A549 (cell line): Measurements from ENCODE around the gene DMAC2L. TPM values are rescaled to one million over a fixed set of nuclear protein-coding genes. Genes with fewer than 3 reads are reported as not detected.

Source experiments
- ATAC-seq, 2 experiments: fragments of 200-7000 bp in 1 of 2; fragments of >200 bp in 1 of 2; cut with Nextera tagmentation in 1 of 2; cut with Tn5 transposase in 1 of 2; 3 replicates each; pipeline versions ENCODE4 v1.8.0 to v1.9.1; 2018 to 2020; ENCODE audit warnings: mild to moderate bottlenecking in 1 of 2, moderate library complexity in 1 of 2
- CTCF ChIA-PET: fragments of 300-600 bp; sonication (Branson Sonifier 250); formaldehyde crosslinking; extraction: SDS; loops from one replicate; lab custom pipeline; 2021; ENCODE audit warnings: antibody characterized with exemption, inconsistent platforms; lab: Yijun Ruan, JAX
- POLR2A ChIA-PET: fragments of 350-600 bp; formaldehyde crosslinking; extraction: SDS; loops from one replicate; lab custom pipeline; 2021; ENCODE audit warnings: antibody characterized with exemption, inconsistent platforms; lab: Yijun Ruan, JAX
- DNase-seq, 2 experiments: peaks; one replicate each; pipeline versions ENCODE4 v3.0.0 to v3.0.0-alpha.2; 2011 to 2016; ENCODE audit warnings: low read depth in 1 of 2, low spot score in 1 of 2
- FAIRE-seq: peaks from 2 replicates; lab custom pipeline; 2011; peaks lifted over from hg19 to GRCh38; lab: Jason Lieb, UNC
- H3K27ac ChIP-seq, 2 experiments: fragments of >200 bp; sonication (Bioruptor Twin); formaldehyde crosslinking; 3 replicates each; pipeline ENCODE4 v1.5.1; 2016 to 2017
- H3K4me1 ChIP-seq: fragments of >200 bp; sonication (Bioruptor Twin); formaldehyde crosslinking; 3 replicates; pipeline ENCODE4 v1.6.1; 2016
- H3K4me2 ChIP-seq: fragments of >200 bp; sonication (Bioruptor Twin); formaldehyde crosslinking; 3 replicates; pipeline ENCODE4 v1.6.1; 2016
- H3K4me3 ChIP-seq: fragments of >200 bp; sonication (Bioruptor Twin); formaldehyde crosslinking; 3 replicates; pipeline ENCODE4 v1.5.1; 2016
- H3K9me3 ChIP-seq: fragments of >200 bp; sonication (Bioruptor Twin); formaldehyde crosslinking; 3 replicates; pipeline ENCODE4 v1.6.1; 2016
- BCL3 ChIP-seq: fragments of >200 bp; sonication (Bioruptor Twin); formaldehyde crosslinking; IDR thresholded peaks from 3 replicates; pipeline ENCODE4 v1.6.1; 2016
- CHD4 ChIP-seq: fragments of 200-600 bp; sonication (generic); IDR thresholded peaks from 2 replicates; pipeline ENCODE4 v1.6.1; 2016; ENCODE audit warnings: antibody characterized with exemption, mild to moderate bottlenecking, borderline replicate concordance
- EHF ChIP-seq: fragments of 250-450 bp; sonication (Bioruptor Pico); IDR thresholded peaks from 2 replicates; pipeline ENCODE4 v1.5.0; 2020; ENCODE audit warnings: mild to moderate bottlenecking
- ESRRA ChIP-seq: fragments of 150-350 bp; IDR thresholded peaks from 2 replicates; pipeline ENCODE4 v1.6.1; 2014; ENCODE audit warnings: mild to moderate bottlenecking, low read length, borderline replicate concordance
- FOSL2 ChIP-seq, 2 experiments: fragments of 450-650 bp in 1 of 2; fragments of >200 bp in 1 of 2; sonication (Bioruptor Twin) in 1 of 2; formaldehyde crosslinking; IDR thresholded peaks; 2 replicates each; pipeline versions ENCODE4 v1.5.0 to v1.6.1; 2016 to 2020; ENCODE audit warnings: mild to moderate bottlenecking in 1 of 2, moderate library complexity in 1 of 2
- HDAC2 ChIP-seq: fragments of 200-600 bp; sonication (generic); IDR thresholded peaks from 2 replicates; pipeline ENCODE4 v1.6.1; 2016
- HES2 ChIP-seq: fragments of >200 bp; sonication (Bioruptor Twin); formaldehyde crosslinking; IDR thresholded peaks from 2 replicates; pipeline ENCODE4 v1.6.1; 2016
- HMGXB4 ChIP-seq: fragments of 250-450 bp; sonication (Bioruptor Pico); IDR thresholded peaks from 2 replicates; pipeline ENCODE4 v1.5.0; 2021; ENCODE audit warnings: mild to moderate bottlenecking, moderate library complexity, borderline replicate concordance
- HOXB13 ChIP-seq: fragments of 250-450 bp; sonication (Bioruptor Pico); IDR thresholded peaks from 2 replicates; pipeline ENCODE4 v1.5.0; 2020; ENCODE audit warnings: low read depth, mild to moderate bottlenecking, moderate library complexity
- HOXB5 ChIP-seq: fragments of 250-450 bp; sonication (Bioruptor Pico); IDR thresholded peaks from 2 replicates; pipeline ENCODE4 v1.5.0; 2020; ENCODE audit warnings: mild to moderate bottlenecking, moderate library complexity
- JUN ChIP-seq, 2 experiments: fragments of >200 bp; sonication (Bioruptor Twin); formaldehyde crosslinking; IDR thresholded peaks; 2 replicates in 1 of 2; 3 replicates in 1 of 2; pipeline ENCODE4 v1.6.1; 2016 to 2017
- MYC ChIP-seq: IDR thresholded peaks from 2 replicates; pipeline ENCODE4 v1.6.1; 2012; ENCODE audit warnings: mild to moderate bottlenecking, inconsistent platforms, low read length, improper control_type of control experiment, borderline replicate concordance
- RCOR1 ChIP-seq: fragments of 150-350 bp; IDR thresholded peaks from 2 replicates; pipeline ENCODE4 v1.6.1; 2014; ENCODE audit warnings: antibody characterized with exemption, low read length, low read depth
- WGBS: methylation state at CpG from one replicate; pipeline ENCODE4 v1.1.6; 2017; ENCODE audit errors: missing lambda C conversion rate; 5-methylcytosine and 5-hydroxymethylcytosine counted together
- polyA plus RNA-seq, 4 experiments: library from polyadenylated mRNA; depleted of rRNA in 3 of 4; stranded (reverse); fragments of >200 nt; fragmentation: RNase III in 1 of 4; extraction: RNeasy Plus Mini Kit Qiagen cat#74134 plus additional on column Dnase treatment in 1 of 4; gene quantifications; 2 replicates in 3 of 4; 3 replicates in 1 of 4; pipeline ENCODE4 v1.2.3, GENCODE V29; 2011 to 2017
- TF ChIP-seq, protein P1 (sequence below): fragments of 200-600 bp; sonication (generic); IDR thresholded peaks from 2 replicates; pipeline ENCODE4 v1.6.1; 2016; ENCODE audit warnings: antibody characterized with exemption, mild to moderate bottlenecking, moderate library complexity
- TF ChIP-seq, protein P2 (sequence below): fragments of 150-350 bp; IDR thresholded peaks from 2 replicates; pipeline ENCODE4 v1.6.1; 2014; ENCODE audit warnings: low read depth, mild to moderate bottlenecking, low read length
- TF ChIP-seq, protein P3 (sequence below): IDR thresholded peaks from 2 replicates; pipeline ENCODE4 v1.6.1; 2012

DMAC2L gene
- polyA plus RNA-seq, 2 of the 4 experiments (the other 2 are of a cell fraction) = 14.0 to 24.6 TPM

GRCh38 chr14:50357124-50357523 lies 45.0 kb downstream of the DMAC2L start:
- no peak for TF ChIP-seq FOSL2 (IDR thresholded peaks at IDR 0.05)
- TF ChIP-seq FOSL2 (CRISPR knock-in tag; IDR thresholded peaks at IDR 0.05) = no peak
- no peak for TF ChIP-seq HOXB13
- TF ChIP-seq, protein P1, sequence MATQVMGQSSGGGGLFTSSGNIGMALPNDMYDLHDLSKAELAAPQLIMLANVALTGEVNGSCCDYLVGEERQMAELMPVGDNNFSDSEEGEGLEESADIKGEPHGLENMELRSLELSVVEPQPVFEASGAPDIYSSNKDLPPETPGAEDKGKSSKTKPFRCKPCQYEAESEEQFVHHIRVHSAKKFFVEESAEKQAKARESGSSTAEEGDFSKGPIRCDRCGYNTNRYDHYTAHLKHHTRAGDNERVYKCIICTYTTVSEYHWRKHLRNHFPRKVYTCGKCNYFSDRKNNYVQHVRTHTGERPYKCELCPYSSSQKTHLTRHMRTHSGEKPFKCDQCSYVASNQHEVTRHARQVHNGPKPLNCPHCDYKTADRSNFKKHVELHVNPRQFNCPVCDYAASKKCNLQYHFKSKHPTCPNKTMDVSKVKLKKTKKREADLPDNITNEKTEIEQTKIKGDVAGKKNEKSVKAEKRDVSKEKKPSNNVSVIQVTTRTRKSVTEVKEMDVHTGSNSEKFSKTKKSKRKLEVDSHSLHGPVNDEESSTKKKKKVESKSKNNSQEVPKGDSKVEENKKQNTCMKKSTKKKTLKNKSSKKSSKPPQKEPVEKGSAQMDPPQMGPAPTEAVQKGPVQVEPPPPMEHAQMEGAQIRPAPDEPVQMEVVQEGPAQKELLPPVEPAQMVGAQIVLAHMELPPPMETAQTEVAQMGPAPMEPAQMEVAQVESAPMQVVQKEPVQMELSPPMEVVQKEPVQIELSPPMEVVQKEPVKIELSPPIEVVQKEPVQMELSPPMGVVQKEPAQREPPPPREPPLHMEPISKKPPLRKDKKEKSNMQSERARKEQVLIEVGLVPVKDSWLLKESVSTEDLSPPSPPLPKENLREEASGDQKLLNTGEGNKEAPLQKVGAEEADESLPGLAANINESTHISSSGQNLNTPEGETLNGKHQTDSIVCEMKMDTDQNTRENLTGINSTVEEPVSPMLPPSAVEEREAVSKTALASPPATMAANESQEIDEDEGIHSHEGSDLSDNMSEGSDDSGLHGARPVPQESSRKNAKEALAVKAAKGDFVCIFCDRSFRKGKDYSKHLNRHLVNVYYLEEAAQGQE = no peak
- TF ChIP-seq HES2 = no peak
- no peak for TF ChIP-seq ESRRA
- 80% methylated on average over 6 of the region's 6 CpGs for whole genome bisulfite sequencing
- no peak overlapping the region for H3K4me3 ChIP-seq
- DNase-seq = no peak
- H3K9me3 ChIP-seq = no peaks in the 10 kb centered on the region
- CTCF ChIA-PET = interaction anchor here (0.6 to 1.3 kb wide), 3 partner anchors 22 to 503 kb away, joined by 3 read pairs; no protein-coding TSS in a partner anchor
- no peak for FAIRE-seq
- POLR2A ChIA-PET = no interaction called here
- no peak for ATAC-seq
- no peak overlapping the region for H3K4me2 ChIP-seq
- H3K27ac ChIP-seq = no peak overlapping the region
- H3K4me1 ChIP-seq = no peaks in the 10 kb centered on the region

DNA sequence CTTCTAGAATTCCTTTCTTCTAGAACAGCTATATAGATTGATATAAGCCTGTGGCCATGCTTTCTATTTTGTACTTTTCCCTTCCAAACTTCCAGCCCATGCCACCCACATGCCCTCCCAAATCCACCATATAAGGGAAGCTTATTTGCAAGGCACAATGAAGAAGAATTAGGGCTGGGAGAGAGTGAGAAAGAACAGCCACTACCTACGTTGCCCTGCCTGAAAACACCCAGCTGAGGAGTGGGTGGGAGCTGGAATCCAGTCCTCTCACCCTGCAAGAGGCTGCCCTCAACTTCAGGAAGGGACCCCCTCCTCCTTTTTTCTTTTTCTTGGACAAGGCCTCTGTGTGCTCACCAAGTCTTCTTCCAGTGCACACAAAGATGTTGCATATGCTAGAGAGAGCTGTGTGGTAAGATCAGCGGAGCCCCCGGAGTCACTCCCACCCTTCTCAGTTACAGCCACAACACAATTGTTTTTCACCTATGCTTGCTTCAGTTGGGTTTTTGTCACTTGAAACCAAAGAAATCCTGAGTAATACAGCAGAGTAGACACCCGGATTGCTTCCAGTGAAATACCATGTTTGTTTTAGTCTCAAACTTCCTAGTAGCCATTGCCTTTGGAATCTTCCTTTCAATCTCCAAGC lies 45.8 kb downstream of the DMAC2L start:
- TF ChIP-seq, protein P2, sequence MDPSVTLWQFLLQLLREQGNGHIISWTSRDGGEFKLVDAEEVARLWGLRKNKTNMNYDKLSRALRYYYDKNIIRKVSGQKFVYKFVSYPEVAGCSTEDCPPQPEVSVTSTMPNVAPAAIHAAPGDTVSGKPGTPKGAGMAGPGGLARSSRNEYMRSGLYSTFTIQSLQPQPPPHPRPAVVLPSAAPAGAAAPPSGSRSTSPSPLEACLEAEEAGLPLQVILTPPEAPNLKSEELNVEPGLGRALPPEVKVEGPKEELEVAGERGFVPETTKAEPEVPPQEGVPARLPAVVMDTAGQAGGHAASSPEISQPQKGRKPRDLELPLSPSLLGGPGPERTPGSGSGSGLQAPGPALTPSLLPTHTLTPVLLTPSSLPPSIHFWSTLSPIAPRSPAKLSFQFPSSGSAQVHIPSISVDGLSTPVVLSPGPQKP = no peak
- no peak for TF ChIP-seq RCOR1
- no peak for TF ChIP-seq HDAC2
- TF ChIP-seq MYC = no peak
- no peak for TF ChIP-seq HOXB5 (CRISPR knock-in tag)
- no peak for TF ChIP-seq EHF
- no peak for TF ChIP-seq CHD4
- no peak for TF ChIP-seq BCL3
- TF ChIP-seq HMGXB4 (CRISPR knock-in tag) = no peak
- no peak for TF ChIP-seq JUN (IDR thresholded peaks at IDR 0.05)
- TF ChIP-seq, protein P3, sequence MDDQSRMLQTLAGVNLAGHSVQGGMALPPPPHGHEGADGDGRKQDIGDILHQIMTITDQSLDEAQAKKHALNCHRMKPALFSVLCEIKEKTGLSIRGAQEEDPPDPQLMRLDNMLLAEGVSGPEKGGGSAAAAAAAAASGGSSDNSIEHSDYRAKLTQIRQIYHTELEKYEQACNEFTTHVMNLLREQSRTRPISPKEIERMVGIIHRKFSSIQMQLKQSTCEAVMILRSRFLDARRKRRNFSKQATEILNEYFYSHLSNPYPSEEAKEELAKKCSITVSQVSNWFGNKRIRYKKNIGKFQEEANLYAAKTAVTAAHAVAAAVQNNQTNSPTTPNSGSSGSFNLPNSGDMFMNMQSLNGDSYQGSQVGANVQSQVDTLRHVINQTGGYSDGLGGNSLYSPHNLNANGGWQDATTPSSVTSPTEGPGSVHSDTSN = no peak
- H3K4me1 ChIP-seq = no peaks in the 10 kb centered on the region
- no peaks in the 10 kb centered on the region for H3K9me3 ChIP-seq
- no peak overlapping the region for H3K4me3 ChIP-seq
- no peak overlapping the region for H3K4me2 ChIP-seq
- ATAC-seq (no peak), FAIRE-seq (no peak), DNase-seq (no peak)
- POLR2A ChIA-PET = no interaction called here
- WGBS = 83% methylated on average over 4 of the region's 4 CpGs
- CTCF ChIA-PET = interaction anchor here (0.6 to 0.7 kb wide), 2 partner anchors 21 to 504 kb away, joined by 3 read pairs; no protein-coding TSS in a partner anchor
- no peak overlapping the region for H3K27ac ChIP-seq
